Loucy (cell line): ENCODE data around the gene COL1A1.

ENCODE experiments used
- H2AFZ ChIP-seq: fragments of 200-600 bp; sonication (generic); 2 replicates; pipeline ENCODE4 v1.6.0; 2016; ENCODE audit warnings: antibody characterized with exemption, mild to moderate bottlenecking, low read length, moderate library complexity
- H3F3A ChIP-seq: fragments of 200-600 bp; 2 replicates; pipeline ENCODE4 v1.6.0; 2016; ENCODE audit warnings: antibody characterized with exemption, low read depth, mild to moderate bottlenecking
- H3K27me3 ChIP-seq: fragments of 200-600 bp; sonication (generic); 2 replicates; pipeline ENCODE4 v1.6.1; 2014; ENCODE audit warnings: low read length, mild to moderate bottlenecking; ENCODE audit not compliant: insufficient read depth, poor library complexity, severe bottlenecking
- H3K36me3 ChIP-seq: fragments of 200-600 bp; sonication (generic); 2 replicates; pipeline ENCODE4 v1.6.1; 2016; ENCODE audit warnings: low read length; ENCODE audit not compliant: insufficient read depth
- H3K4me1 ChIP-seq: fragments of 200-600 bp; sonication (generic); 2 replicates; pipeline ENCODE4 v1.5.1; 2014; ENCODE audit warnings: low read length, mild to moderate bottlenecking; ENCODE audit not compliant: insufficient read depth, poor library complexity, severe bottlenecking
- H3K4me2 ChIP-seq: fragments of 200-600 bp; sonication (generic); 2 replicates; pipeline ENCODE4 v1.6.0; 2014; ENCODE audit warnings: antibody characterized with exemption, low read length, low read depth, mild to moderate bottlenecking; ENCODE audit not compliant: poor library complexity, severe bottlenecking
- H3K4me3 ChIP-seq: fragments of 200-600 bp; sonication (generic); 2 replicates; pipeline ENCODE4 v1.5.1; 2014; ENCODE audit warnings: low read length, mild to moderate bottlenecking, mixed read lengths; ENCODE audit not compliant: poor library complexity, severe bottlenecking
- H3K79me2 ChIP-seq: fragments of 200-600 bp; sonication (generic); 2 replicates; pipeline ENCODE4 v1.6.1; 2014; ENCODE audit warnings: low read length; ENCODE audit not compliant: insufficient read depth
- H3K9ac ChIP-seq: fragments of 200-600 bp; sonication (generic); 2 replicates; pipeline ENCODE4 v1.6.0; 2014; ENCODE audit warnings: mild to moderate bottlenecking, low read depth, low read length, moderate library complexity; ENCODE audit not compliant: poor library complexity, severe bottlenecking
- H3K9me2 ChIP-seq: fragments of 200-600 bp; sonication (generic); replicated peaks from 2 replicates; pipeline ENCODE4 v1.6.1; 2016; ENCODE audit warnings: low read depth, low read length, mixed read lengths
- H3K9me3 ChIP-seq: fragments of 200-600 bp; sonication (generic); 2 replicates; pipeline ENCODE4 v1.6.1; 2014; ENCODE audit warnings: mild to moderate bottlenecking, antibody characterized with exemption, low read length, low read depth; ENCODE audit not compliant: insufficient read depth
- H4K20me1 ChIP-seq: fragments of 200-600 bp; sonication (generic); 2 replicates; pipeline ENCODE4 v1.6.0; 2014; ENCODE audit warnings: antibody characterized with exemption, low read length, mild to moderate bottlenecking; ENCODE audit not compliant: insufficient read depth, poor library complexity, severe bottlenecking
- CTCF ChIP-seq: fragments of 200-600 bp; sonication (generic); conservative IDR thresholded peaks from 2 replicates; pipeline ENCODE4 v1.5.1; 2014; ENCODE audit warnings: mild to moderate bottlenecking, antibody characterized with exemption, low read length
- EZH2phosphoT487 ChIP-seq: fragments of 200-600 bp; IDR thresholded peaks from 2 replicates; pipeline ENCODE4 v1.6.1; 2018; ENCODE audit warnings: antibody characterized with exemption, mild to moderate bottlenecking, moderate library complexity, borderline replicate concordance

Gene COL1A1

GRCh38 chr17:50161911-50162288, 39.5 kb downstream of the COL1A1 start:
- Histone ChIP-seq H3F3A (no peaks in the 10 kb centered on the region), H3K4me1 (peaks cover 18% of the 10 kb centered on the region), H2AFZ (peak overlapping the region; percentile 86), H3K9me3 (no peaks in the 10 kb centered on the region), H3K9me2 (no peaks in the 10 kb centered on the region), H3K79me2 (no peaks in the 10 kb centered on the region), H3K27me3 (no peaks in the 10 kb centered on the region), H4K20me1 (no peaks in the 10 kb centered on the region), H3K9ac (no peak overlapping the region), H3K4me2 (peak overlapping the region; percentile 83), H3K36me3 (no peaks in the 10 kb centered on the region), H3K4me3 (peak overlapping the region; percentile 76)
- TF ChIP-seq CTCF (no peak), EZH2phosphoT487 (no peak)

GRCh38 chr17:50161023-50161910, 40.2 kb downstream of the COL1A1 start:
- no peaks in the 10 kb centered on the region for H3K9me3 ChIP-seq
- H4K20me1 ChIP-seq, result no peaks in the 10 kb centered on the region
- TF ChIP-seq CTCF (peak; percentile 86), EZH2phosphoT487 (no peak)
- no peaks in the 10 kb centered on the region for H3K9me2 ChIP-seq
- H3K4me1 ChIP-seq, result peaks cover 18% of the 10 kb centered on the region
- no peaks in the 10 kb centered on the region for H3K79me2 ChIP-seq
- no peaks in the 10 kb centered on the region for H3F3A ChIP-seq
- H3K4me2 ChIP-seq, result peak overlapping the region; percentile 83
- no peaks in the 10 kb centered on the region for H3K36me3 ChIP-seq
- peak overlapping the region; percentile 76 for H3K4me3 ChIP-seq
- no peaks in the 10 kb centered on the region for H3K27me3 ChIP-seq
- H2AFZ ChIP-seq, result peak overlapping the region; percentile 86
- peak overlapping the region; percentile 74 for H3K9ac ChIP-seq

- no peak for TF ChIP-seq CTCF
- no peak for TF ChIP-seq EZH2phosphoT487
- Histone ChIP-seq H3K4me2 (no peak overlapping the region), H4K20me1 (no peaks in the 10 kb centered on the region)
These were observed 43.5 kb downstream of the COL1A1 start for GRCh38 chr17:50157891-50158290.

More at GRCh38 chr17:50157891-50158290, 43.5 kb downstream of the COL1A1 start:
- H3K27me3 ChIP-seq, result no peaks in the 10 kb centered on the region
- H3K79me2 ChIP-seq, result no peaks in the 10 kb centered on the region
- H3K9me3 ChIP-seq, result no peaks in the 10 kb centered on the region
- H3K9me2 ChIP-seq, result no peaks in the 10 kb centered on the region
- H3K9ac ChIP-seq, result no peak overlapping the region
- H3K36me3 ChIP-seq, result no peaks in the 10 kb centered on the region
- H3K4me3 ChIP-seq, result no peak overlapping the region
- H3K4me1 ChIP-seq, result peaks cover 38% of the 10 kb centered on the region
- H2AFZ ChIP-seq, result peak overlapping the region; percentile 21; the same call in 1 of the 2 replicates
- H3F3A ChIP-seq, result no peaks in the 10 kb centered on the region
